Measurements from ENCODE around the gene DLST.

DLST gene

GRCh38 chr14:74891870-74892269 lies 10.2 kb downstream of the DLST start:
- FAIRE-seq (no peak), DNase-seq (ENCODE audit: extremely low spot score, insufficient read length, low read depth) (no peak)

- no peak for FAIRE-seq
Observed at GRCh38 chr14:74892745-74893144, 11.0 kb downstream of the DLST start.

GRCh38 chr14:74893614-74894091 lies 11.9 kb downstream of the DLST start:
- FAIRE-seq (peak; percentile 70), DNase-seq (ENCODE audit: extremely low spot score, insufficient read length, low read depth) (no peak)

More at GRCh38 chr14:74892745-74893144, 11.0 kb downstream of the DLST start:
- no peak for DNase-seq (ENCODE audit: extremely low spot score, insufficient read length, low read depth)

- no peak for FAIRE-seq
Observed at GRCh38 chr14:74896400-74896799, 14.7 kb downstream of the DLST start.

GRCh38 chr14:74897642-74898041 lies 15.9 kb downstream of the DLST start:
- no peak for DNase-seq (ENCODE audit: extremely low spot score, insufficient read length, low read depth)
- no peak for FAIRE-seq

More at GRCh38 chr14:74896400-74896799, 14.7 kb downstream of the DLST start:
- no peak for DNase-seq (ENCODE audit: extremely low spot score, insufficient read length, low read depth)

- FAIRE-seq (no peak), DNase-seq (ENCODE audit: extremely low spot score, insufficient read length, low read depth) (no peak)
Observed at GRCh38 chr14:74898083-74898482, 16.4 kb downstream of the DLST start.

- no peak for FAIRE-seq
- DNase-seq (ENCODE audit: extremely low spot score, insufficient read length, low read depth): no peak
Observed at GRCh38 chr14:74898694-74899093, 17.0 kb downstream of the DLST start.

GRCh38 chr14:74902941-74903705 lies 21.4 kb downstream of the DLST start:
- FAIRE-seq (no peak), DNase-seq (ENCODE audit: extremely low spot score, insufficient read length, low read depth) (no peak)

GRCh38 chr14:74904635-74905503 lies 23.2 kb downstream of the DLST start:
- DNase-seq (ENCODE audit: extremely low spot score, insufficient read length, low read depth) (no peak), FAIRE-seq (no peak)

- FAIRE-seq: peak; percentile 81
- peak; percentile 67 for DNase-seq (ENCODE audit: extremely low spot score, insufficient read length, low read depth)
Observed at GRCh38 chr14:74905595-74906142, 24.0 kb downstream of the DLST start.

GRCh38 chr14:74906925-74907521 lies 25.3 kb downstream of the DLST start:
- DNase-seq (ENCODE audit: extremely low spot score, insufficient read length, low read depth): no peak
- no peak for FAIRE-seq

GRCh38 chr14:74907744-74908143 lies 26.0 kb downstream of the DLST start:
- DNase-seq (ENCODE audit: extremely low spot score, insufficient read length, low read depth): no peak
- no peak for FAIRE-seq

GRCh38 chr14:74908861-74909341 lies 27.2 kb downstream of the DLST start:
- no peak for DNase-seq (ENCODE audit: extremely low spot score, insufficient read length, low read depth)
- FAIRE-seq: no peak

GRCh38 chr14:74909501-74909900 lies 27.8 kb downstream of the DLST start:
- FAIRE-seq (no peak), DNase-seq (ENCODE audit: extremely low spot score, insufficient read length, low read depth) (no peak)

GRCh38 chr14:74909911-74910310 lies 28.2 kb downstream of the DLST start:
- DNase-seq (ENCODE audit: extremely low spot score, insufficient read length, low read depth): no peak
- FAIRE-seq: no peak

- DNase-seq (ENCODE audit: extremely low spot score, insufficient read length, low read depth) (no peak), FAIRE-seq (no peak)
Observed at GRCh38 chr14:74910556-74910955, 28.8 kb downstream of the DLST start.

- FAIRE-seq: no peak
- no peak for DNase-seq (ENCODE audit: extremely low spot score, insufficient read length, low read depth)
Observed at GRCh38 chr14:74911221-74911620, 29.5 kb downstream of the DLST start.

GRCh38 chr14:74911704-74912103 lies 30.0 kb downstream of the DLST start:
- FAIRE-seq: no peak

GRCh38 chr14:74912111-74912510 lies 30.4 kb downstream of the DLST start:
- DNase-seq (ENCODE audit: extremely low spot score, insufficient read length, low read depth) (no peak), FAIRE-seq (no peak)

More at GRCh38 chr14:74911704-74912103, 30.0 kb downstream of the DLST start:
- DNase-seq (ENCODE audit: extremely low spot score, insufficient read length, low read depth): no peak

- FAIRE-seq (no peak), DNase-seq (ENCODE audit: extremely low spot score, insufficient read length, low read depth) (no peak)
Observed at GRCh38 chr14:74912801-74913200, 31.1 kb downstream of the DLST start.

Measured in GM18507 (cell line).